TTC549 (cell line): ENCODE results near the gene BBS9.

ENCODE experiments used
- FAIRE-seq: peaks from 2 replicates; lab custom pipeline; 2012; peaks lifted over from hg19 to GRCh38; lab: Jason Lieb, UNC

Gene BBS9

GRCh38 chr7:33379891-33380525 lies 250.6 kb downstream of the BBS9 start:
- FAIRE-seq = no peak

GRCh38 chr7:33388332-33388731 lies 259.0 kb downstream of the BBS9 start:
- FAIRE-seq = no peak

- FAIRE-seq = no peak
Measured at GRCh38 chr7:33392148-33392547, 262.8 kb downstream of the BBS9 start.

- no peak for FAIRE-seq
Measured at GRCh38 chr7:33393770-33394169, 264.4 kb downstream of the BBS9 start.

GRCh38 chr7:33395340-33395739 lies 266.0 kb downstream of the BBS9 start:
- FAIRE-seq = no peak

GRCh38 chr7:33399528-33400213 lies 270.3 kb downstream of the BBS9 start:
- no peak for FAIRE-seq

- no peak for FAIRE-seq
Measured at GRCh38 chr7:33400214-33400538, 270.8 kb downstream of the BBS9 start.

- no peak for FAIRE-seq
Measured at GRCh38 chr7:33410266-33410665, 280.9 kb downstream of the BBS9 start.

- FAIRE-seq = no peak
Measured at GRCh38 chr7:33411020-33411419, 281.7 kb downstream of the BBS9 start.

GRCh38 chr7:33412331-33412730 lies 283.0 kb downstream of the BBS9 start:
- no peak for FAIRE-seq

GRCh38 chr7:33418251-33418701 lies 288.9 kb downstream of the BBS9 start:
- no peak for FAIRE-seq

- FAIRE-seq = no peak
Measured at GRCh38 chr7:33420311-33420940, 291.1 kb downstream of the BBS9 start.

GRCh38 chr7:33421429-33421828 lies 292.1 kb downstream of the BBS9 start:
- FAIRE-seq = no peak

- FAIRE-seq = no peak
Measured at GRCh38 chr7:33422141-33422540, 292.8 kb downstream of the BBS9 start.

- FAIRE-seq = no peak
Measured at GRCh38 chr7:33422825-33423645, 293.7 kb downstream of the BBS9 start.

- FAIRE-seq = no peak
Measured at GRCh38 chr7:33423646-33424020, 294.3 kb downstream of the BBS9 start.

GRCh38 chr7:33425395-33425794 lies 296.0 kb downstream of the BBS9 start:
- no peak for FAIRE-seq

GRCh38 chr7:33425929-33426678 lies 296.7 kb downstream of the BBS9 start:
- no peak for FAIRE-seq

- FAIRE-seq = no peak
Measured at GRCh38 chr7:33428415-33428814, 299.1 kb downstream of the BBS9 start.

- FAIRE-seq = no peak
Measured at GRCh38 chr7:33431543-33431942, 302.2 kb downstream of the BBS9 start.

- no peak for FAIRE-seq
Measured at GRCh38 chr7:33432821-33433220, 303.5 kb downstream of the BBS9 start.

GRCh38 chr7:33433357-33433756 lies 304.0 kb downstream of the BBS9 start:
- FAIRE-seq = no peak
